ENCODE measurements around the gene BCAR1.
"Not testable (repeated sequence)": the region's sequence is repeated elsewhere in the genome, so short reads cannot be mapped to it uniquely, and the experiment has no call there.

Gene BCAR1

GRCh38 chr16:75244225-75244809 lies 7.1 kb downstream of the BCAR1 start:
- peak; percentile 59 for DNase-seq (ENCODE audit: low read depth, low spot score)

GRCh38 chr16:75243667-75244224 lies 7.7 kb downstream of the BCAR1 start:
- no peak overlapping the region for H3K4me3 ChIP-seq (ENCODE audit: low read depth, low read length)
- in situ Hi-C loops (cut with HindIII; ENCODE audit: low sequenced_read_pairs): loop anchor here (25.0 kb wide), 1 partner anchor 144 kb away; no protein-coding TSS in a partner anchor
- DNase-seq (ENCODE audit: low read depth, low spot score): no peak
- TF ChIP-seq, protein P1, sequence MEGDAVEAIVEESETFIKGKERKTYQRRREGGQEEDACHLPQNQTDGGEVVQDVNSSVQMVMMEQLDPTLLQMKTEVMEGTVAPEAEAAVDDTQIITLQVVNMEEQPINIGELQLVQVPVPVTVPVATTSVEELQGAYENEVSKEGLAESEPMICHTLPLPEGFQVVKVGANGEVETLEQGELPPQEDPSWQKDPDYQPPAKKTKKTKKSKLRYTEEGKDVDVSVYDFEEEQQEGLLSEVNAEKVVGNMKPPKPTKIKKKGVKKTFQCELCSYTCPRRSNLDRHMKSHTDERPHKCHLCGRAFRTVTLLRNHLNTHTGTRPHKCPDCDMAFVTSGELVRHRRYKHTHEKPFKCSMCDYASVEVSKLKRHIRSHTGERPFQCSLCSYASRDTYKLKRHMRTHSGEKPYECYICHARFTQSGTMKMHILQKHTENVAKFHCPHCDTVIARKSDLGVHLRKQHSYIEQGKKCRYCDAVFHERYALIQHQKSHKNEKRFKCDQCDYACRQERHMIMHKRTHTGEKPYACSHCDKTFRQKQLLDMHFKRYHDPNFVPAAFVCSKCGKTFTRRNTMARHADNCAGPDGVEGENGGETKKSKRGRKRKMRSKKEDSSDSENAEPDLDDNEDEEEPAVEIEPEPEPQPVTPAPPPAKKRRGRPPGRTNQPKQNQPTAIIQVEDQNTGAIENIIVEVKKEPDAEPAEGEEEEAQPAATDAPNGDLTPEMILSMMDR (IDR thresholded peaks at IDR 0.05; ENCODE audit: low read depth, low read length): no peak

More at GRCh38 chr16:75244225-75244809, 7.1 kb downstream of the BCAR1 start:
- H3K4me3 ChIP-seq (ENCODE audit: low read depth, low read length): no peak overlapping the region
- in situ Hi-C loops (cut with HindIII; ENCODE audit: low sequenced_read_pairs): loop anchor here (25.0 kb wide), 1 partner anchor 143 kb away; no protein-coding TSS in a partner anchor
- TF ChIP-seq, protein P1 (IDR thresholded peaks at IDR 0.05; ENCODE audit: low read depth, low read length): no peak

DNA sequence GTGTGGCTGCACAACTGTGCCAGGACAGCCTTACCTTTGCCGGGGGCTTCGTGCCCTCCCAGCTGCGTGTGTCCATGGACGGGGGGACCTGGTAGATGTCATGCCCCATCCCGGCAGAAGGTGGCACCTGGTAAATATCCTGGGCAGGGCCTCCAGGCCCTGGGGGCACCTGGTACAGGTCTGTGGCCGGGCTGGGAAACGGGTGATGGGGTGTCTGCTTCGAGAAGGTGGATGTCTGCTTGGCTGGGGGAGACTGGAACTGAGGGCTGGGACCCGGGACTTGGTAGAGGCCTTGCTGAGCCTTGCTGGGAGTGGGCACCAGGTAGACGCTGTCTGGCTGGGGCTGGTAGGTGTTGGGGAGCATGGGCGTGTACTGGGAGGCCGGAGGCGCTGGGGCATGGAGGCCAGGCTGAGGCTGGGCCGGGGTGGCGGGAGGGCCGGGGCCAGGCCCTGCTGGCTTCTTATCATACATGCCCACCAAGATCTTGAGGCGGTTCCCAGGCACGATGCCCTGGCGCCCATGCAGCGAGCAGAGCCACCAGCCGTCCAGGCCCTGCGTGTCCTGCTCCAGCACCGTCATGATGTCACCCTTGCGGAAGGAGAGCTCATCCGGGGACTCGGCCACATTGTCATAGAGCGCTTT lies 8.9 kb downstream of the BCAR1 start:
- not testable (repeated sequence) for H3K4me3 ChIP-seq (ENCODE audit: low read depth, low read length); DNase-seq (ENCODE audit: low read depth, low spot score)
- in situ Hi-C loops (cut with HindIII; ENCODE audit: low sequenced_read_pairs): loop anchor here (25.0 kb wide), 1 partner anchor 145 kb away; no protein-coding TSS in a partner anchor

GRCh38 chr16:75241955-75242354 lies 9.5 kb downstream of the BCAR1 start:
- no peak overlapping the region for H3K4me3 ChIP-seq (ENCODE audit: low read depth, low read length)
- in situ Hi-C loops (cut with HindIII; ENCODE audit: low sequenced_read_pairs): loop anchor here (25.0 kb wide), 1 partner anchor 145 kb away; no protein-coding TSS in a partner anchor
- no peak for DNase-seq (ENCODE audit: low read depth, low spot score)
- TF ChIP-seq, protein P1 (IDR thresholded peaks at IDR 0.05; ENCODE audit: low read depth, low read length): no peak

- in situ Hi-C loops (cut with HindIII; ENCODE audit: low sequenced_read_pairs): loop anchor here (25.0 kb wide), 1 partner anchor 146 kb away; no protein-coding TSS in a partner anchor
- DNase-seq (ENCODE audit: low read depth, low spot score): no peak
- no peak overlapping the region for H3K4me3 ChIP-seq (ENCODE audit: low read depth, low read length)
- TF ChIP-seq, protein P1 (IDR thresholded peaks at IDR 0.05; ENCODE audit: low read depth, low read length): no peak
These were observed 10.0 kb downstream of the BCAR1 start for GRCh38 chr16:75241412-75241811.

DNA sequence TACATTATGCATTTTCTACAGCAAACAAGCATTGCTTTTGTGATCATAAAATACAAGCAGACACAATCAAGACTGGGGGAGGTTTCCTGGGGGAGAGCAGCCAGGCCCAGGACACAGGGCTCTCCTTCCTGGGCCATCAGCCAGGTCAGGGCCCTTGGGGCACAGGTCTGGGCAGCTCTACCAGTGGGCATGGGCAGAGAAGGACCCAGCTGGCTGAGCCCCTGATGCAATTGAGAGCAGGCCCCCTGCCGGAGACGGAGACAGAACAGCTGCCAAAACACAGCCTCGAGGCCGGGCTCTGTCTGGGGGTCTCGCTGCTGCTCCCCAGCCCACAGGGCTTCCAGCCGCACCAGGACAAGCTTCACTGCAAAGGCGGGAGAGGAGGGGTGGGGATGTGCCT lies 10.8 kb downstream of the BCAR1 start:
- not testable (repeated sequence) for DNase-seq (ENCODE audit: low read depth, low spot score); H3K4me3 ChIP-seq (ENCODE audit: low read depth, low read length)
- in situ Hi-C loops (cut with HindIII; ENCODE audit: low sequenced_read_pairs): loop anchor here (25.0 kb wide), 1 partner anchor 147 kb away; no protein-coding TSS in a partner anchor
- TF ChIP-seq, protein P1 (IDR thresholded peaks at IDR 0.05; ENCODE audit: low read depth, low read length): peak; percentile 4

Measured in astrocyte of the spinal cord (primary cell).